ENCODE data around the gene TSEN2. TPM values are rescaled to one million over a fixed set of nuclear protein-coding genes. Genes with fewer than 3 reads are reported as not detected.

The TSEN2 gene
- total RNA-seq, 1 donor from 2014 or later: 28.1 TPM

- no peaks in the 10 kb centered on the region for H3K36me3 Mint-ChIP-seq (ENCODE audit: low read depth)
- no peak overlapping the region for H3K4me3 Mint-ChIP-seq
- peaks cover 31% of the 10 kb centered on the region for H3K27me3 Mint-ChIP-seq (ENCODE audit: low read depth)
- H3K27ac Mint-ChIP-seq (ENCODE audit: unreplicated experiment): no peak overlapping the region
- TF ChIP-seq CTCF (conservative IDR thresholded peaks at IDR 0.05): no peak
- peaks cover 12% of the 10 kb centered on the region for H3K4me1 Mint-ChIP-seq
- H3K9me3 Mint-ChIP-seq: no peaks in the 10 kb centered on the region
- no peak for DNase-seq (ENCODE audit: low read depth, low spot score)
These were observed 44.9 kb upstream of the TSEN2 start for GRCh38 chr3:12439161-12439940.

GRCh38 chr3:12440927-12441714 lies 43.2 kb upstream of the TSEN2 start:
- H3K27ac Mint-ChIP-seq (ENCODE audit: unreplicated experiment): peak overlapping the region; percentile 87

GRCh38 chr3:12442654-12443501 lies 41.4 kb upstream of the TSEN2 start:
- Mint-ChIP-seq H3K27me3 (ENCODE audit: low read depth) (peaks cover 29% of the 10 kb centered on the region), H3K27ac (ENCODE audit: unreplicated experiment) (no peak overlapping the region), H3K36me3 (ENCODE audit: low read depth) (no peaks in the 10 kb centered on the region), H3K4me3 (no peak overlapping the region), H3K4me1 (peaks cover 16% of the 10 kb centered on the region), H3K9me3 (no peaks in the 10 kb centered on the region)
- TF ChIP-seq CTCF (conservative IDR thresholded peaks at IDR 0.05): no peak
- DNase-seq (ENCODE audit: low read depth, low spot score): no peak

More at GRCh38 chr3:12440927-12441714, 43.2 kb upstream of the TSEN2 start:
- no peak for DNase-seq (ENCODE audit: low read depth, low spot score)
- peaks cover 16% of the 10 kb centered on the region for H3K4me1 Mint-ChIP-seq
- H3K9me3 Mint-ChIP-seq: no peaks in the 10 kb centered on the region
- H3K36me3 Mint-ChIP-seq (ENCODE audit: low read depth): no peaks in the 10 kb centered on the region
- no peak overlapping the region for H3K4me3 Mint-ChIP-seq
- peaks cover 30% of the 10 kb centered on the region for H3K27me3 Mint-ChIP-seq (ENCODE audit: low read depth)
- TF ChIP-seq CTCF (conservative IDR thresholded peaks at IDR 0.05): no peak

GRCh38 chr3:12443781-12444522 lies 40.3 kb upstream of the TSEN2 start:
- H3K36me3 Mint-ChIP-seq (ENCODE audit: low read depth): no peaks in the 10 kb centered on the region
- no peaks in the 10 kb centered on the region for H3K9me3 Mint-ChIP-seq
- TF ChIP-seq CTCF (conservative IDR thresholded peaks at IDR 0.05): no peak
- peaks cover 31% of the 10 kb centered on the region for H3K27me3 Mint-ChIP-seq (ENCODE audit: low read depth)
- no peak overlapping the region for H3K27ac Mint-ChIP-seq (ENCODE audit: unreplicated experiment)
- H3K4me1 Mint-ChIP-seq: peaks cover 16% of the 10 kb centered on the region
- DNase-seq (ENCODE audit: low read depth, low spot score): no peak
- H3K4me3 Mint-ChIP-seq: no peak overlapping the region
